GM12872 (cell line): Measurements from ENCODE around the gene MAT2B.

ENCODE experiments used
- CTCF ChIP-seq: IDR thresholded peaks from 3 replicates; pipeline ENCODE4 v1.5.1; 2011; ENCODE audit warnings: low read depth, mild to moderate bottlenecking, low read length, moderate library complexity; ENCODE audit not compliant: insufficient read depth

The MAT2B gene

GRCh38 chr5:163563112-163563511, 57.7 kb downstream of the MAT2B start:
- no peak for TF ChIP-seq CTCF

- TF ChIP-seq CTCF, result no peak
These were observed 58.5 kb downstream of the MAT2B start for GRCh38 chr5:163563880-163564279.

- TF ChIP-seq CTCF, result peak; percentile 75; the same call in 2 of the 3 replicates
These were observed 59.0 kb downstream of the MAT2B start for GRCh38 chr5:163564321-163564938.

- no peak for TF ChIP-seq CTCF
These were observed 60.1 kb downstream of the MAT2B start for GRCh38 chr5:163565492-163565891.

- TF ChIP-seq CTCF, result no peak
These were observed 60.7 kb downstream of the MAT2B start for GRCh38 chr5:163565931-163566608.

GRCh38 chr5:163566678-163567077, 61.3 kb downstream of the MAT2B start:
- no peak for TF ChIP-seq CTCF

- TF ChIP-seq CTCF, result no peak
These were observed 62.4 kb downstream of the MAT2B start for GRCh38 chr5:163567811-163568210.
